ENCODE measurements around the gene SALL4. TPM values are rescaled to one million over a fixed set of nuclear protein-coding genes. Genes with fewer than 3 reads are reported as not detected.

Gene SALL4
- total and polyA plus RNA-seq, 2 donors (not counting 3 experiments of a cell fraction or from before 2014, with no cell fraction given) = 1.3 to 1.9 TPM

GRCh38 chr20:51734876-51735720 is 67.2 kb downstream of the SALL4 start:
- no peak overlapping the region for H3K9ac ChIP-seq (replicated peaks; ENCODE audit: extremely low read depth, insufficient read depth, low read length)
- ChIA-PET POLR2A (no interaction called here), CTCF (interaction anchor here (1.7 kb wide), 1 partner anchor 34 kb away, joined by 5 read pairs; no protein-coding TSS in a partner anchor)
- no peaks in the 10 kb centered on the region for H3K9me1 ChIP-seq (replicated peaks; ENCODE audit: control insufficient read depth, extremely low read depth, insufficient read depth, low read length)
- no peak overlapping the region for H3K4me3 ChIP-seq (replicated peaks in 1 of 3; ENCODE audit: insufficient read depth in 1 of 3, low read depth in 1 of 3, low read length in 3 of 3)
- H4K20me1 ChIP-seq (replicated peaks; ENCODE audit: control insufficient read depth, extremely low read depth, insufficient read depth, low read length) = no peaks in the 10 kb centered on the region
- BruUV-seq (replicated peaks) = no TSS peak
- H3K36me3 ChIP-seq (ENCODE audit: control insufficient read depth in 2 of 2, extremely low read depth in 1 of 2, insufficient read depth in 2 of 2, low read length in 2 of 2) = no peaks in the 10 kb centered on the region
- no peaks in the 10 kb centered on the region for H3K27me3 ChIP-seq (ENCODE audit: control insufficient read depth in 2 of 2, insufficient read depth in 2 of 2, low read length in 2 of 2)
- intact Hi-C loops (cut with micrococcal nuclease) (no loop called here), dilution Hi-C loops (cut with MboI; ENCODE audit: extremely low pct_ligation_motif_present, low sequenced_read_pairs) (no loop called here)
- H3K9me3 ChIP-seq (replicated peaks; ENCODE audit: control insufficient read depth, insufficient read depth, low read length) = no peaks in the 10 kb centered on the region
- DNase-seq (ENCODE audit: low read depth, low spot score) = no peak
- FAIRE-seq = no peak
- H3K4me2 ChIP-seq (ENCODE audit: insufficient read depth, low read length) = no peak overlapping the region
- H2AFZ ChIP-seq (ENCODE audit: low read depth, low read length) = no peak overlapping the region
- no peaks in the 10 kb centered on the region for H3K4me1 ChIP-seq (ENCODE audit: control insufficient read depth, extremely low read depth, insufficient read depth, low read length)
- H3K79me2 ChIP-seq (ENCODE audit: control insufficient read depth, insufficient read depth, low read length) = no peaks in the 10 kb centered on the region
- no peak for TF ChIP-seq POLR2AphosphoS5 (IDR thresholded peaks at IDR 0.05; ENCODE audit: insufficient read depth, low read depth, low read length)
- TF ChIP-seq EZH2 (IDR thresholded peaks at IDR 0.05; ENCODE audit: borderline replicate concordance, low read depth, low read length, severe bottlenecking) = no peak
- TF ChIP-seq GATA2 (IDR thresholded peaks at IDR 0.05; ENCODE audit: insufficient read depth, insufficient read length, low read depth, low read length) = no peak
- no peak for TF ChIP-seq FOS (IDR thresholded peaks at IDR 0.05; ENCODE audit: borderline replicate concordance, insufficient read depth, low read length)
- no peak for TF ChIP-seq JUN (IDR thresholded peaks at IDR 0.05; ENCODE audit: borderline replicate concordance, insufficient read depth, insufficient read length, low read depth)
- TF ChIP-seq MAX (IDR thresholded peaks at IDR 0.05; ENCODE audit: insufficient read depth, insufficient read length) = no peak
- no peak for TF ChIP-seq CTCF (IDR thresholded peaks at IDR 0.05; ENCODE audit: extremely low read depth in 1 of 2, insufficient read depth in 1 of 2, low read depth in 1 of 2, low read length in 2 of 2)
- TF ChIP-seq MYC (IDR thresholded peaks at IDR 0.05; ENCODE audit: low read depth, low read length) = no peak
- no peak for TF ChIP-seq POLR2A (IDR thresholded peaks at IDR 0.05; ENCODE audit: low read depth, low read length)
- H3K27ac ChIP-seq (ENCODE audit: insufficient read depth, low read depth, low read length) = no peak overlapping the region

All from endothelial cell of umbilical vein (primary cell).